ENCODE data around the gene ZNF354C.

The ZNF354C gene

DNA sequence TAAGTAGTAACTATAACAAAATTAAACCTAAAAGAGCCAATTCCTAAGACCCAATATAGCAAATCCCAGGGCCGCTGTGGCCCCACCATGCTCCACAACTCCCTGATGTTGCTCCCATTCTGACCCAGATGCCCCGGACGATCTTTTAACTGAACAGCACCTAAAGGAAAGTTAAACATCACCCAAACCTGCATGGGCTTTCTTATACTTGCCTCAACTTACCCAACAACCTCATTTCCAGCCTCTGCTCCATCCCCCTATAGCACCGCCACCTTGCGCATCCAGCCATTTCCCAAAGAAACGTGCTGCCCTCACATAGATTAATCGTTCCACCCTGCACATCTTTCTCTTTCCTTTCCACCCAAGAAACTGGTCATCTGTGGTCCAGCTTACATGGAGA, 54.6 kb downstream of the ZNF354C start:
- DNase-seq = no peak

DNA sequence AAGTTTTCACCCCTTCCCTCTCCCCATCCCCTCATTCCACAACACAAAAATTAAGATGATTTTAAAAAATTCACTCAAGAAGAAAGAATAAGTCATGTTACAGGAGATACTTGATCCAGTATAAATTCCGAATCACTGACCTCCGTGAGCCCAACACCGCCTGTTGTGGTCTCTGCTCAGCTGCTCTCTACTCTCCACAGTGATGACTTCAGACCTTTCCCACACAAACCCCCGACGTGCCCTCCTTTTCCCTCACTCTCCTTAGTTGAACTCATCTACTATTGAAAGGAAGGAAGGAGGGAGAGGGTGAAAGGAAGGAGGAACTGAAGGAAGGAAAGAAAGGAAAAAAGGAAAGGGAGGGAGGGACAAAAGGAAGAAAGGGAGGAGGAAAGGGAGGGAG, 55.1 kb downstream of the ZNF354C start:
- no peak for DNase-seq

DNA sequence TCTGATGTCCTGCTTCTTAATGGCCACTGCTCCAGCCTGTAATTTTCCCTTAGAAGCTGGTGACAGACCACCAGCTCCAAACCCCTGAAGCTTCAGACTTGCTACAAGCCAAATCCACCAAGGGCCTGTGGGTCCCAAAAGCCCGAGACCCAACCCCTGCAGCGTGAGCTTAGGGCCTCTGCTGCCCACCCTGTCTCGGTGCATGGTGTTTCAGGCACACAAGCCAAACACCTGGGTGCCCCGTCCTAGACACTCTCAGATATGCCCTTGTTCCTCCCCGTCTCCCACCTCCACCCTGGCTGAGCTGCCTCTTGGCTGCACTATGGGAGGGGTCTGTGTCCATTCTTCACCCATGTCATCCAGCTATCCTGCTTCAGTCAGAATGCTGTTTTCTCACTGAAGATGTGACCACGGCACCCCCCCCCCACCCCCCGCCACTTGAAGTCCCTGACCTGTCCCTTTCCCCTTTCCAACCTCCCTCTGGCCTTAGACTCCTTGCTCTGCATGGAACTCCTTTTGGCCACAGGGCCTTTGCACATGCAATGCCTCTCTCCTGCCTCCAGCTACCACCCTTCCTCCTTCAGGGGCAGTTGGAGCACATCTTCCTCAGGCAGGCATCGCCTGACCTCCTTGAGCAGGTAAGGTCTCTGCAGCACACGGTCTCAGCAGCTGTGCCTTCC, 55.8 kb downstream of the ZNF354C start:
- no peak for DNase-seq

DNA sequence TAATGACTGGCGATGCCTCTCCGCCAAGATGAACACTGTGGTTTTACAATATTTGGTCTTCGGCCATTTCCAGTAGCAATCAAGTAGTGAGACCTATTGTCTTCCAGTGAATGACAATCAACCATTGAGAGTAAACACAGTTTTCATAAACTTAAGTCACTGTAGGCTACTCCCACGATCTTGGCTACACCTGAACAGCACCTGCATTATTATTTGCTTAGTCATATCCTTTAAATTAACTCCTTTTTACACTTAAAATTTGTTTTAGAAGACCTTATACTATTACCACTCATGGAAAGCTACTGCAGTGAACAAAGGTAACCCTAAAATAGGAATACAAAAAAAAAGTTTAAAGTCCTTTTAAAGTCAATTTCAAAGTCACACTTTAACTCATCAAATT, 58.2 kb downstream of the ZNF354C start:
- DNase-seq = no peak

DNA sequence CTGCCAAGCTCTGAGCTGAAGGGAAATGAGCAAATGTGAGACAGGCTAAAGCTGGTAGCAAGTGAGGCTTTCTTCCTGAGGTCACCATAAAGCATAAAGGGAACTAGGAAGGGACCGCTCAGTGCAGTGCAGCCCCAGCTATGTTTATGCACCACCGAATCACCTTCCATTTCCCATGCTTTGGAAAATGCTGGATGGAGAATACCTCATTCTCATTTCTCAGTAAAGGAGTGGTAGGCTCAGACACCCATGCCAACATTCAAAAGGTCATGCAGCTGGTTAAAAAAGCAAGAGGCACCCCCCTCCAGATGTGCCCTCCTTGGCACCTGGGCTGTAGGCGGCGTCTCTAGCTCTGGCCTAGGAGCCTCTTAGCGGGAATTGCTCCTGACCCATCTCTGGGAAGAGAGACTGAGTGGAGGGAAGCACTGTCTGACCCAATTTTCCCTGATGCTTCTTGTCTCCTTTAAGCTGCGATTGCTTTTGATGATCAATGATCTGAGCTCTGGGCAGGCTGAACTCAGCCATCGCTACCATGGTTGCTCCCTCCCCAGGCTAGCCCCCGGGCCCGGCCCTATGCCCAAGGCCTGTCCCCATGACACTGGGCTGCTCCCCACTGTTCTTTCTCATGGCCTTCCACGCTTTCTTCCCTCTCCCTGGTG, 58.7 kb downstream of the ZNF354C start:
- DNase-seq = no peak

DNA sequence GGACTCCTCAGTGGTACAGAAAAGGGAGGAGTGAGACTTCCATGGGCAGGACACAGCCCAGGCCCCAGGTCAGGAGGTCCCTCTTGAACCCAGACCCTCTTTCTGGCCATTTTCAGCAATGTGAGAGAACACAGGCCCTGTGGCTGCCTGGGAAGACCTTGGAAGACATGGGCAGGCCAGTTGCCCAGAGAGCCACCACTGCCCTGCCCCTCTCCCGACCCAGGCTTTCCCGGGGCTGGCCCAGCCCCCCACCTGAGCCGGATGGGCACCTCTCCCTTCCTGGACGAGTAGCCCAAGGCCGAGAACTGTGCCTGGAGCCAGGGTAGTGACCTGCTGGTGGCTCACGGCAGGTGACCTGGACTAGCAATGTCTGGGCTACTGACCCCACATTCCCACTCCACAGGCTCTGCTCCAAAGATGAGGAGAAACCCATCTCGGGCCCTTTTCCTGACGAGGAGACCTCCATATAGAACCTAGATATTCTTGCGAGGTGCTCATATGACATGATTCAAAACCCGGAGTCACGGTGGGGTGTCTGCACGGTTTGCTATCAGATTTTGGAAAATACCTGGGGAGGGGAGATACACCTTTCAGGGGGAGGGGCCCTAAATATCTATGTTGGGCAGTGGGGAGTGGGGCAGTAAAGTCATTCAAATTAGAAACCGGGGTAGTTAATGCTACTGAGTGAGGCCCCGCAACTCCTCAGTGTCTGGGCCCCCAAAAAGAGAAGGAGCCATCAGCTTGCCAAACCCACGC, 59.4 kb downstream of the ZNF354C start:
- no peak for DNase-seq

DNA sequence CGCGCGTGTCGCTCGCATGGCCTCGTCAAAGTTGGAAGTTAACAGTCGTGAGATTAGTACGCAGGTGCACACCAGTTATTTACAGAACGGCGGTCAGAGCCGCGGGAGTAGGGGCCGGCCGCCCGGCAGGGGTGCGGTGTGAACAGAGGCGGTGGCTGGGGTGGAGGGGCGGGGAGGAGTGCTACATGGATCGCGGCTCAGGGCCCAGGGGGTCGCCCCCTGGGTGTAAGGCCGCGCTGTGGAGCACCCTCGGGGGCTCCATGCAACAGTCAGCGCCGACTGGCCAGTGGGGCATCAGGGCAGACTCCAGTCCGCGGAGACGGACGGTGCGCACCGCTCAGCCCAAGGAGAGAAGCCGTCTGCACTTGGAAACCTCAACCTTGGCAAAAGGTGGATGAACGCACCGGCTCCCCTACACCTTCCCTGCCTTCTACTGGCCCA, 60.3 kb downstream of the ZNF354C start:
- no peak for DNase-seq

DNA sequence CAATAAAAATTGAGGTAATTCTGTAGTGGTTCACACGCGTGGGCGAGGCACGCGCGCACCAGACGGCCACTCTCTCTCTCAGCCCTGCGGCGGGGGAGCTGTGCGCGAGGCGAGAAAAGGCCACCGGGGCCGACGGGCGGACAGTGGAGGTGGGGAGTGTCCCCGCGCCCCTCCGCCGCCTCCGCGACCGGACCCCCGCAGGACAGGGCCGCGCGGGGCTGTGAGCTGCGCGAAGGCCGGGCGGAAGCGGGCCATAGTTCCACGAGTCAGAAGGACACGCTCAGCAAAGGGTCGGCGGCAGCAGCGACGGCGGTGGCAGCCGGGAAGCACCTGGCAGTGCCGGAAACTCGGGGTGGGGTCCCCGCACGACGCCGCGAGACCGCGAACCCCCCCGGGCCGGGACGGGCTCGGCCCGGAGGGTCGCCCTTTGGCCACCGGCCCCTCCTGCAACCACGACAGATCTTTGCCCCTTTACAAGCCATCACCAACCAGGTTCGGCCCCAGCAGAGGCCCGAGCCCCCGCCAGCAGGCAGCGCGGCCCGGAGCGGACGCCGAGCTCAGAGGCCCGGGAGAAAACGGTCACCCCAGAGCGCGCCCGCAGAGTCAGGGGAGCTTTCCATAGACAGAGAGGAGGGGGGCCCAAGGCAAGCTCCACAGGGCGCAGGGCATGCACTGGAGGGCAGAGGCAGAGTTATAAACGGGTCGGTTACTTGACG, 60.9 kb downstream of the ZNF354C start:
- no peak for DNase-seq

DNA sequence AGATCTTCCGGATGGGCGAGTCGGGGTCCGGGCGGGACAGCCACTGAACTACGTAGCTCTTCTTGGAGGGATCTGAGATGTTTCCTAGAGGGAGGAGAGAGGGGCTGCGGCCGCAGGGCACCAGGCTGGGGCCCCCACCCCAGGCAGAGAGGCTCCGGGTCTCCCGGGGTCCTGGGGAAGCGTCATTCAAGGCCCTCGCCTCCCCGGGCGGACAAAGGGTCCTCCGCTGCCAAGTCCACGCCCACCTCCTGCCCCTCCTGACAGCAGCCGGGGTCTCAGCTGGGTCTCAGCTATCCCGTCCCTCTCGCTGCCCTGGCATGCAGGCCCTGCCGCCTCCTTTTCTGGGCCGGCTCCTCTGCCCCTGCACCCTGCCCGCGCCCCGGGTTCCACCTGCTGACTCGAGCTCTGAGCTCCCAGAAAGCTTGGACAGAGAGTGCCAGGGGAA, 61.5 kb downstream of the ZNF354C start:
- DNase-seq = no peak

DNA sequence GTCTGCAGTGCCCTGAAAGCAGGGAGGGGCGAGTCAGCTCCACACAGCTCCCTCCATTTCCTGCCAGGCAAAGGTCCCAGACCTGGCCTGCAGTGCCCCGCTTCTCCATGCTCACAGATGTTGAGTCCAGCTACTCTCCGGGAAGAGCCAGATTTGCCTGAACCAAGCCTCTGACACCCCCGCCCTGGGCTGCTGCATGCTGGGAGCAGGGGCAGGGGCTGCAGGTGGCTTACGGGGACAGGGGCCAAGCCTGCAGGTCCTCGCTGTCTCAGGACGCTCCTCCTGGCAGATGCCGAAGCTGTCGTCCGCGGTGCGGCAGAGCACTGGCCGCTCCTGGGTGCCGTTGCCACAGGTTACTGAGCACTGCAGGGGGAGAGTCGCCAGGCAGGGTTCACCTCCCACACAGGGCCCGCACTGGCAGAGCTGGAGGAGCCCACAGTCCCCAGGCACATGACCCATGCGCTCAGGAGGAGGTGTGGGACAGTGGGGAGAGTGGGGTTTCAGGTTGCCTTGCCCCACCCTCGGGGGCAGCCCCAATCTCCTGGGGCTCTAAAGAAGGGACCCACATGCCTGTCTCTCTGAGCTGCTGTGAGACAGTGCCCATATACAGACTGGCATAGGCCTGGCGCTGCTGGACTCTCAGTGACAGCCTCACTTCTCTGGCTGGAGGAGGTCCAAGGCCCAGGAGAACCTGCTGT, 62.4 kb downstream of the ZNF354C start:
- no peak for DNase-seq

DNA sequence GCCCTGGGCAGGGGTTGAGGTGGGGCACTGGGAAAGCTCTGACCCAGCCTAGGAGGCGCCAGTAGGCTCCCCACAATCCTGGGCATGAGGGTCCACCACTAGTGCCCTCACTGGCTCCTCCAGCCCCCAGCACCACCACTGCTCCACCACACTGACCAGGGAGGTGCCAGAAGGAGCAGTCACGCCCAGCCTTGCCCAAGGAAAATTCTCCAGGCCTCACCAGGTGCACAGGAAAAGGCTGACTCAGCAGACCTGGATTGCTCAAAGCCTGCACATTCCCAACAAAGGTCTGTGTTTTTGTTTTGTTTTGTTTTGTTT, 62.9 kb downstream of the ZNF354C start:
- no peak for DNase-seq

DNA sequence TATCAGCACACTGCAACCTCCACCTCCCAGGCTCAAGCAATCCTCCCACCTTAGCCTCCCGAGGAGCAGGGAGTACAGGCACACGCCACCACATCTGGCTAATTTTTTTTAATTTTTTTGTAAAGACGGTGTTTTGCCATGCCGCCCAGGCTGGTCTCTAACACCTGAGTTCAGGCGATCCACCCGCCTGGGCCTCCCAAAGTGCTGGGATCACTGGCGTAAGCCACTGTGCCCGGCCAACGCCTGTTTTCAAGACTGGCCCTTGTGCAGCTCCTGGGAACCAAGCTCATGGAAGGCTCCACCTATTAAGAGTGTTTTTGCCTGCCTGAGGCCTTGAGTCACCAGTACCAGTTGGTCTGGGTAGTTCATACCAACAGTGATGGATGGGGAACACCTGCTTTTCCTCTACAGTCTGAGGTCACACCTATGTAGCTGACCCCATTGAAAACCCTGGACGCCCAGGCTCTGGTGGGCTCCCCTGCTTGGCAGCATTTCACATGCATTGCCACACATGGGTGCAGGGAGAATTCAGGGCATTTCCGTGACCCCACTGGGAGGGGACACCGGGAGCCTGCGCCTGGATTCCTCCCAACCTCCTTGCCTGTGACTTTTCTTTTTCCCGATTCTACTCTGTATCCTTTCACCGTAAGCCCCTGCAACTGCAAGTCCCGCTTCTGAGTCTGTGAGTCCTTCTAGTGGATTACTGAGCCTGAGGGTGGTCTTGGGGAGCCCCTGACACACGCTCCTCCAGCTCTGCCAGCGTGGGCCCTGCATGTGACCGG, 63.5 kb downstream of the ZNF354C start:
- no peak for DNase-seq

DNA sequence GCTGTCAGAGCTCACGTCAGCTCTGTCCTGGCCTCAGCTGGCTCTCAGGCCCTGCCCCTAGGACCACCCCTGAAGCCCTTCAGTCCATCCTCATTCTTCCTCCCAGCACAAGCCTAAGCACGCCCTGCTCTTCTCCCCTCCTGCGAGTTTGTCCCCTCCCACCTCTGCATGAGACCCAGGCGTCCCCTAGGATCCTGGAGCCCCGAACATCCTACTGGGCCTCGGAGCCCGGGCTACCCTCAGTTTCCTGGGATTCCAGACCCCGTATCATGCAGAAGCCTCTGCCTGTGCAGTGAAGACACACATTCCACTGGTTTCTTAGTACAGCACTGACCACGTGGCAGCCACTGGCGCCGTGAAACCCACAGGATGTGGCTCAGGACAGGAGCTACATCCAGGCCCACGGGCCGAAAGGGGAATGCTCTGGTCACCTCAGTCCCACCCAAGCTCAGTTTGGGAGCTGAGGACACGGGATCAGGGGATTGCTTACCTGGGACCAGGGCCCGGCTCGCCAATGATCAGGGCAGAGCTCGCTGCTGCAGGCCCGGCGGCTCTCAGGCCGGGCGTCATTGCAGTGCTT, 64.2 kb downstream of the ZNF354C start:
- DNase-seq = no peak

DNA sequence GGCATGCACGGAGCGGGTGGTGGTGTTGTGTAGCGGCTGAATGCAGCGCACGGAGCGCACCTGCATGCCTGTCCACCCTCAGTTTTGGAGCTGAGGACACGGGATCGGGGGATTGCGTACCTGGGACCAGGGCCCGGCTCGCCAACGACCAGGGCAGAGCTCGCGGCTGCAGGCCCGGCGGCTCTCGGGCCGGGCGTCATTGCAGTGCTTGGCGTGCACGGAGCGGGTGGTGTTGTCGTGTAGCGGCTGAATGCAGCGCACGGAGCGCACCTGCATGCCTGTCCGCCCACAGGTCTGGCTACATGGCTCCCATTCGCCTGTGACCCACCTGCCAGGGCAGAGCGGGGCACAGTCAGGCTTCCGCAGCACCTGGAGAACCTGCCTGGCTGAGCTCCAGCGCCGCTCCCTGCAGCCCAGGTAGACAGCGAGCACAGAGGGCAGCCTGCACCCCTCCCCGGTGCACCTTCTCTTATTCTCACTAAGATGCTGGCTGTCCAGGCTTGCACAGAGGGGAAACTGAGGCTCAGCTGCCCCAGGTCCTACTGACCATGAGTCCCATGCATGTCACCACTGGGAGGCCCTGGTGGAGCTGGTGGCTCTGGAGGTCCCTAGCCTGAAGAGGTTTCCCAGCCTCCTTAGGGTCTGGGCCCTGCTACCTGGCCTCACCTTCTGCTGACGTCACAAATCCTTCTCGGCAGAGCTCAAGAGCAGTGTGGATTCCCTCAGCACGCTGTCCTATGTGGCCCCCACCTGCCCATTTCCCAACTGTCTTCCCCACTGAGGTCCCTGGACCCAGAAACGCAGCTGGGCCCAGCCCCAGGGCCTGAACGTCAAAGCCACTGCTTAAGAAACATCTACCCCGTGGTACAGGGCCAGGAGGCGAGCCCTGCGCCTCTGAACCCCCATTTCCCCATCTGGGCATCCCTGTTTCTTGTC, 64.9 kb downstream of the ZNF354C start:
- DNase-seq = no peak

DNA sequence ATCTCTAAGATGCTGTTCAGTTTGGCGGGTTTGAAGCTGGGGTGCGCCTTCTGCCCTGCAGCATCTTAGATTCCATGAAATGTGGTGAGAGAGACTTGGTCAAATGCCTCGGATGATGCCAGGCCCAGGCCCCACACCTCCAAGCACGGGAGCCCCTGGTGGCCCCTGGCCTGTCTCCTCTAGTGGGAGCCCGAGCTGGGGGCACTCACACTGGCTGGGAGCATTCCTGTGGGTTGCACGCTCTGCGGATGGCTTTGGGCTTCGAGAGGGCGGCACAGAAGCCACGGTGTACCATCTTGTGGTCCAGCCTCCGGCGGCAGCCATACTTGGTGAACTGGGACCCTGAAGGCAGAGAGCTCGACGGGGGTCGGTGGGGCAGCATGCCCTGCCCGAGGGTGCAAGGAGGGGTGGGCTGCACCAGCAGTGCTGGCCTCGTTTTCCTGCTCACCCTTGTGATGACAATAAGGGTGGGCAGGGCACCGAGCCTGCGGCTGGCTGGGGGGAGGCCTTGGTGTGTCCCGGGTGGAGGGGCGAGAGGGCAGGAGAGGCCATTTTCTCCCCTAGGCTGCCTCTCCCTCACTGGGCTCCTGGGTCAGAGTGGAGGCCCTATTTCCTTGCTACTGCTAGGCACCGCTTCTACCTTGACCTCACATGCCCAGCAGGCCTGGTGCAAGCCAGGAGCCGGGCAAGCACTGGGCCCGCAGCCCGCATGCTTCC, 65.8 kb downstream of the ZNF354C start:
- DNase-seq = no peak

DNA sequence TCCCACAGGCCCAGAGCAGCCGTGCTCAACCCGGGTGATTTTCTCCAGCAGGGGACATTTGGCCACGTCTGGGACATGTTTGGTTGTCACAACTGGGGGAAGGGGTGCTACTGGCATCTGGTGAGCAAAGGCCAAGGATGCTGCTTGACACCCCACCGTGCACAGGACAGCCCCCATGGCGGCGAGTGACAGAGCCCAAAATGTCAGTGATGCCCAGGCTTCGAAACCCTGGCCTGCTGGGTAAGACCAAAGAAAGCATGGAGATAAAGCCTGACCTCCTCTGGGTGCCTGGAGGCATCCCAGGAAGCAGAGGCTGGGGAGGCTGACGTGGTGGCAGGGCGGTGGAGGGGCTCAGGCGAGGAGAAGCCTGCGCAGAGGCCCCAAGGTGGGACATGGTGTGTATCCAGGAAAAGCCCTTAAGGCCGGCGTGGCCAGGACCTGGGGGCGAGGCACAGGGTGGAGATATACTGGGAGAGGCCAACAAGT, 66.4 kb downstream of the ZNF354C start:
- no peak for DNase-seq

DNA sequence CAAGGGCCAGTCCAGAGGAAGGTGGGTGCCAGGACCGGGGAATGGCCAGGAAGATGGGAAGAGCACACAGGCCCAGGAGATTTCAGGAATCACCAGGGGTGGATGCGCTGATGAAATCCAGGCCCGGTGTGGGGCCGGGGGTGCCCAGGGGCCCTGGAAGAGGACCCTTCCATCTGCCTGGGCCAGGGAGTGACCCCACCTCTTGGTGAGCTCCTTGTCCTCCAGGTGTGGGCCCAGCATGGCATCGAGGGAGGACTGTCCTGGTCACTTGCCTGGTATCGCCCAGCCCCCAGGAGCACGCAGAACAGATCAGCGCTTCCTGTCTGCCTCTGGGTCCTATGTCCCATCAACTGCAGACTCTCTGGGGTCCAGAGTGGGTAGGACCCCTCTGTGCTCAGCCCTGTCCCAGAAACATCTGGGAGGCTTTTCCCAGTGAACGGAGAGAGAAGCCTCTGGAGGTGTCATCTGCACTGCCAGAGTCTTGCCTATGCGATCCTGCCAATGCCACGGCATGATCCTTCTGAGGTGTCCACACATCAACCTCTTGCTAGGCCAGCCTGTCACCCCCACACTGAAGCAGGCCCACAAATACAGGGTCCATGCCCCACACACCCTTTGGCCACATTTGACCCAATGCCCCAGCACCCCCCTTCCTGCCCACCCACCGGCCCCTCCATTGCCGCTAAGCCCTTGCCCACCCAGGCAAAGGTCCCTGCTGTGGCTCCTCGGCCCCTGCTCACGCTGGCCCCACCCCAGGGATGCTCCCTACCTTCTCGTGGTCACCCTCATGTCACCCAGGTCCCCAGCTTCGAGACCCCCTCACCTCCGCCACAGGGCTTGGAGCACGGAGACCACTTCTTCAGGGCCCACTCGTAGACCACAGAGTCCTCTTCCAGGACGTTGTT, 67.2 kb downstream of the ZNF354C start:
- no peak for DNase-seq

DNA sequence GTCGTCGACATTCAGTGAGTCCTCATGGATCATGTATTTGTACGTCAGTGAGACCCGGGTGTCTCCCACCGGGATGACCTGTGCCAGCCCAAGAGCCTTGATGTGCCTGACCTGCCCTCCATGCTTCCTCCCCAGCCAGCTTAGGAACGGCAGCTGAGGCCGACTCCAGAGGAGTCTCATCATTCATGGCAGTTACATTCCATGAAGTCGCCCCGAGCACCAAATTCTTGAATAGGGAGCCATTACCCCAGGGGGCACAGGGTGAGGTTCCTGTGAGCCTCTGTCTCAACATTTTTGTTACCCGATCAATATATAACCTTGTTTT, 67.8 kb downstream of the ZNF354C start:
- no peak for DNase-seq

DNA sequence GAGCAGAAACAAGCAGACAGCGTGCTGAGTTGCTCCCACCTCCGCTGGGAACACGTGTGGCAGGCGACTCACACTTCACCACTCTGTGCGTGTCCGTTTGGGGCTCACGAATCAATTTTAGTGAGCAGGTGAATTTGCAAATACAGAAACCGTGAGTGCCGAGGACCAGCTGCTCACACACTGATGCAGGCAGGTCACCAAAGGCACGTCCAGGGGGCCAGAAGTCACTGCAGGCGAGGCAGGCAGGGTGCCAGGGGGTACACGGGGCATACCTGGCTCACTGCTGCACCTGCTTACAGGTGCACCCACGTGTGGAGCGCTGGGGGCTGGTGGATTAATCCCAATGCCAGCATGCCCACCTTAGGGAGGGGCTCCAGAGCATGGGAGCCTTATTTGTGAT, 68.8 kb downstream of the ZNF354C start:
- no peak for DNase-seq
